HG02798 (cell line): Measurements from ENCODE around the gene YY1.
"Not testable (repeated sequence)": the region's sequence is repeated elsewhere in the genome, so short reads cannot be mapped to it uniquely, and the experiment has no call there.

Source experiments
- ATAC-seq: cut with Tn5 transposase; IDR thresholded peaks from one replicate; pipeline ENCODE4 v1.9.1; 2021; ENCODE audit warnings: mild to moderate bottlenecking; ENCODE audit not compliant: unreplicated experiment, poor library complexity

The YY1 gene

GRCh38 chr14:100294213-100294962 is 55.4 kb downstream of the YY1 start:
- ATAC-seq, result no peak

GRCh38 chr14:100294963-100295330 is 56.0 kb downstream of the YY1 start:
- ATAC-seq, result no peak

- no peak for ATAC-seq
Observed at GRCh38 chr14:100295376-100296105, 56.6 kb downstream of the YY1 start.

GRCh38 chr14:100296106-100296651 is 57.2 kb downstream of the YY1 start:
- ATAC-seq, result no peak

GRCh38 chr14:100296729-100297128 is 57.8 kb downstream of the YY1 start:
- ATAC-seq, result not testable (repeated sequence)

- peak; percentile 74 for ATAC-seq
Observed at GRCh38 chr14:100297320-100298300, 58.7 kb downstream of the YY1 start.

- ATAC-seq, result no peak
Observed at GRCh38 chr14:100298551-100299237, 59.8 kb downstream of the YY1 start.

- ATAC-seq, result no peak
Observed at GRCh38 chr14:100299238-100299560, 60.3 kb downstream of the YY1 start.

GRCh38 chr14:100302616-100303015 is 63.7 kb downstream of the YY1 start:
- ATAC-seq, result no peak

- no peak for ATAC-seq
Observed at GRCh38 chr14:100303179-100303578, 64.2 kb downstream of the YY1 start.

- no peak for ATAC-seq
Observed at GRCh38 chr14:100303925-100304324, 65.0 kb downstream of the YY1 start.

GRCh38 chr14:100304825-100305323 is 65.9 kb downstream of the YY1 start:
- ATAC-seq, result no peak

GRCh38 chr14:100305324-100306100 is 66.6 kb downstream of the YY1 start:
- no peak for ATAC-seq

- ATAC-seq, result peak; percentile 96
Observed at GRCh38 chr14:100306101-100306997, 67.4 kb downstream of the YY1 start, which contains the start of gene SLC25A29. TSS of gene SLC25A29 (minus strand) at chr14:100306444. CDS start at chr14:100306232, 212 bp downstream.

GRCh38 chr14:100306998-100307765 is 68.2 kb downstream of the YY1 start:
- no peak for ATAC-seq

- ATAC-seq, result no peak
Observed at GRCh38 chr14:100307766-100308426, 69.0 kb downstream of the YY1 start.

- not testable (repeated sequence) for ATAC-seq
Observed at GRCh38 chr14:100308427-100308792, 69.5 kb downstream of the YY1 start.
